IPS-NIHi11 (cell line): ENCODE measurements around the gene TMEM63B.
"Not testable (repeated sequence)": the region's sequence is repeated elsewhere in the genome, so short reads cannot be mapped to it uniquely, and the experiment has no call there.

Experiments
- DNase-seq: peaks from one replicate; pipeline ENCODE4 v3.0.0; 2012; ENCODE audit warnings: mixed read lengths, low spot score

The TMEM63B gene

GRCh38 chr6:44127186-44128019, at the start of gene TMEM63B, which contains the start of gene MRPL14:
TSS of gene TMEM63B (plus strand) at chr6:44127554. CDS start at chr6:44134585, 7,031 bp downstream.
TSS of gene MRPL14 (minus strand) at chr6:44127452. CDS start at chr6:44116611, 10,841 bp downstream.
- DNase-seq: peak; percentile 99

GRCh38 chr6:44078219-44078826, 49.0 kb upstream of the TMEM63B start:
- no peak for DNase-seq

GRCh38 chr6:44078827-44079671, 48.3 kb upstream of the TMEM63B start:
- peak; percentile 72 for DNase-seq

GRCh38 chr6:44079672-44080071, 47.7 kb upstream of the TMEM63B start:
- DNase-seq: no peak

GRCh38 chr6:44080561-44081521, 46.5 kb upstream of the TMEM63B start:
- DNase-seq: no peak

GRCh38 chr6:44081753-44082152, 45.6 kb upstream of the TMEM63B start:
- DNase-seq: no peak

- no peak for DNase-seq
These were observed 44.5 kb upstream of the TMEM63B start for GRCh38 chr6:44082872-44083321.

- DNase-seq: peak; percentile 41
These were observed 42.9 kb upstream of the TMEM63B start for GRCh38 chr6:44084231-44085014.

- no peak for DNase-seq
These were observed 42.1 kb upstream of the TMEM63B start for GRCh38 chr6:44085219-44085618.

GRCh38 chr6:44086931-44087574, 40.3 kb upstream of the TMEM63B start:
- peak; percentile 43 for DNase-seq

GRCh38 chr6:44087623-44088022, 39.7 kb upstream of the TMEM63B start:
- no peak for DNase-seq

GRCh38 chr6:44088827-44089590, 38.3 kb upstream of the TMEM63B start:
- DNase-seq: no peak

- DNase-seq: no peak
These were observed 36.9 kb upstream of the TMEM63B start for GRCh38 chr6:44090465-44090864.

GRCh38 chr6:44091356-44091755, 36.0 kb upstream of the TMEM63B start:
- not testable (repeated sequence) for DNase-seq

- no peak for DNase-seq
These were observed 35.1 kb upstream of the TMEM63B start for GRCh38 chr6:44091981-44092884.

- no peak for DNase-seq
These were observed 34.3 kb upstream of the TMEM63B start for GRCh38 chr6:44093066-44093465.

GRCh38 chr6:44093750-44094402, 33.5 kb upstream of the TMEM63B start:
- DNase-seq: no peak
